Stimulated activated CD8-positive, alpha-beta memory T cell treated with anti-CD3 and anti-CD28 coated beads, Interleukin-12 subunit alpha, Interleukin-12 subunit beta, amount 100 ng/mL, for 24 hours (primary cell): ENCODE measurements around the gene ACSF3.
"Not testable (repeated sequence)": the region's sequence is repeated elsewhere in the genome, so short reads cannot be mapped to it uniquely, and the experiment has no call there.

ENCODE experiments used
- DNase-seq: peaks from one replicate; pipeline ENCODE4 v3.0.0-alpha.2; 2020; ENCODE audit errors: extremely low read depth

Gene ACSF3

GRCh38 chr16:89161763-89162713, 68.4 kb downstream of the ACSF3 start:
- DNase-seq: no peak

DNA sequence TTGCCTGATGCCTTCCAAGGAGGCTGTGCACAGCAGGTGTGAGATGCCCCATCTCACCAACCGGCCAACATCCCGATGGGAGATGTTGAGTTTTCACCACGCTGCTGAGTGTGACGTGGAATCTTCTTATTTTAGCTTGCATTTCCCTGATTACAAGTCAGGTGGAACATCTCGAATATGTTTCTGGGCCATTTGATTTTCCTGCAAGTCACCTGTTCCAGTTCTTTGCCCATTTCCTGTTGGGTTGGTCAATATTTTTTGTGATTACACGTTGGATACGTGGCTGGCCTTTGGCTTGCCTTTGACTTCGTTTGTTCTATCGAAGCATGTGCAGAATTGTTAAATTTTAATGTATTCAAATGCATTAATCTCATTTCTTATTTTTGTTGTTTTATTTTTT, 69.6 kb downstream of the ACSF3 start:
- no peak for DNase-seq

- DNase-seq: no peak
These were observed 70.8 kb downstream of the ACSF3 start for GRCh38 chr16:89164436-89164835.

DNA sequence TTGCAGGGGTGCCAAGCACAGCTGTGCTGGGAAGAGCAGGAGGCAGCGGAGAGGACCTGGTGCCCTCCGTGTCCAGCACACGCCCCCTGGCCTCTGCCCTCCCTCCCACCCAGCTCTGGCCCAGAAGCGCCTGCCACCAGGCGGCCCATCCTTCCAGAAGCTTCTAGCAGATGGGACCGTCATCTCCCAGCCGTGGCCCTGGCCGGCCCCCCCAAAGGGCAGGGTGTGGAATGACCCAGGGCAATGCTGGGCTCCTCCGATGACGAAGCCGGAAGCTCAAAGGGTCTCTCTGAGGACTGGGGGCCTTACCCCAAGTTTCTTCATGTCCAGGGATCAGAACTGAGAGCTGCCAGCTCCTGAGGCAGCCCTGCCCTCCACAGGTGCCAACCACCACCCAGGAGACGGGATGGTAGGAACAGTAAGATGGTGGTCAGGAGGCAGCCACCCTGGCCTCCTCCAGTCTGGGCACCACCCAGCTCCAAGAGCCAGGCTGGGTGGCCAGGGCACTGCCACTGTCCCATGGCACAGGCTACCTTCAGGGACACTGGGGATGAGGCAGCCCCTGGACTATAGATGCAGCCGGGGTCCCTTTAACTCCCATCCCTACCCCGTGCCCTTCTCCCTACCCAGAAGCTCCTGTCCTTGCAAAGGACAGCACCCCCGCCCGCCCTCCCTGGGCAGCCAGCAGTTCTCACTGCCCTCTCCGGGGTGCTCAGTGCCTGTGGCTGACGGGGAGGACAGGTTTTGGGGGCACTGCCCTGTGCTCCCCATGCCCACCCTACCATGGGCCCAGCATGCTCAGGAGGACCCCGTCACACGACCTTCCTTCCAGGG, 71.4 kb downstream of the ACSF3 start:
- DNase-seq: no peak

GRCh38 chr16:89165681-89165979, 72.0 kb downstream of the ACSF3 start:
- DNase-seq: not testable (repeated sequence)

- no peak for DNase-seq
These were observed 73.2 kb downstream of the ACSF3 start for GRCh38 chr16:89166696-89167424.

DNA sequence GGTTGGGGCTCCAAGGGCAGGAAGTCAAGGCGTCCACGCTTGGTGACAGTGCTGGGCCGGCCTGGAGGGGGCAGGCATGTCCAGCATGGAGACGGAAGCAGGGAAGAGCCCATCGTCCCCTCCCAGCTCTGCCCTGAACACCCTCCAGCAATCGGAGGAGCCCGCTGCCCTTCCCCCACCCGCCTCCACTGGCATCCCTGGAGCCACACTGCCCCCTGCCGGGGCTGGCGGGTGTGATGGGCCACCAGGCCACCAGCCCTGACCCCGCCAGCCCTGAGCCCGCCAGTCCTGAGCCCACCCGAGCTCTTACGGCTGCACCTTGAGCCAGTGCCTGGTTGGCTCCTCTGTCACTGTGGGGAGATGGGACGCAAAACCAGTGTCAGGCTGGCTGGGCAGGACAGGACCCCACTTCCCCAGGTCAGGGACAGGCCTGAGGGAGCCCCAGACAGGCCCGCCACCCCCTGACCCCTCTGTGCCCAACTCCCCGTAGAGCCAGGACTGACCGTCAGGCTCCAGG, 73.8 kb downstream of the ACSF3 start:
- peak; percentile 70 for DNase-seq

- no peak for DNase-seq
These were observed 74.9 kb downstream of the ACSF3 start for GRCh38 chr16:89168381-89169189.

GRCh38 chr16:89169778-89170177, 76.1 kb downstream of the ACSF3 start:
- no peak for DNase-seq

DNA sequence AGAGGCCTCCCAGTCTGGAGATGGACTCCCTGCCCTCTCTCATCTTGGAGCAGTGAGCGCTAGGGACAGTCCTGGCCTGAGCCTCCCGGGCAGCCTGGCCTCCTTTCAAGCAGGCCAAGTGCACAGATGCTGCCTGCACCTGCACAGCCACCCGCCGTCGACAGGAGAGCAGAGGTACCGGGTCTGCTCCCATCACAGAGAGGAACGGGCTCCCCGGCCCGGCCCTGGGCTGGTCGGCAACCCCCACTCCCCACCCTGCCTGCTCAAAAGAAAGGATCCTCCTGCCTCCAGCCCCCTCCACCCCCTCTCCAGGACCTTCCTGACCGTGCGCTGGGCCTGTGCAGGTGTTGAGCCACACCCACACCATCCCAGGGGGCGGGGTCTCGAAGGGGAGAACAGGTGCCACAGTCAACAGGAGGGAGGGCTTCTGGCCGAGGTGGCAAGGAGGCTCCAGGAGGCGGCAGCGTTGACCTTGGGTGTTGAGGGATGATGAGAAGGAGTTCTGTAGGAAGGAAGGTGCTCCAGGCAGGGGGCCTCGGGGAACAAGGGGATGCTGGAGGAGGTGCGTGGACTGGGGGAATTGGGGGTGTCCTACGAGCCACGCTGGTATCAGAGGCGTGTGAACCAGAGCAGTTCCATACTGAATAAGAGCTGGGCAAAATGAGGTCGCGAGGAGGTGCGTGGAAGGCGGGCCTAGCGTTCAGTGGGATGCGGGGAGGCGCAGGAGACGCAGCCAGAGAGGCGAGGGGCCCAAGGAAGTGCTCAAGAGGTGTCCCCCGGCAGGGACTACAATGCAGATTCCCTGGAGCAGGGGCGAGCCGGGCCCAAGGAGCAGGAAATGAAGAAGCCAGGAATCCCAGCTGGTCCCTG, 76.9 kb downstream of the ACSF3 start:
- DNase-seq: no peak

- DNase-seq: peak; percentile 83
These were observed 77.8 kb downstream of the ACSF3 start, which contains the start of gene CDH15 for GRCh38 chr16:89171216-89172170. TSS of gene CDH15 (plus strand) at chr16:89171748. CDS start at chr16:89171832, 84 bp downstream.

DNA sequence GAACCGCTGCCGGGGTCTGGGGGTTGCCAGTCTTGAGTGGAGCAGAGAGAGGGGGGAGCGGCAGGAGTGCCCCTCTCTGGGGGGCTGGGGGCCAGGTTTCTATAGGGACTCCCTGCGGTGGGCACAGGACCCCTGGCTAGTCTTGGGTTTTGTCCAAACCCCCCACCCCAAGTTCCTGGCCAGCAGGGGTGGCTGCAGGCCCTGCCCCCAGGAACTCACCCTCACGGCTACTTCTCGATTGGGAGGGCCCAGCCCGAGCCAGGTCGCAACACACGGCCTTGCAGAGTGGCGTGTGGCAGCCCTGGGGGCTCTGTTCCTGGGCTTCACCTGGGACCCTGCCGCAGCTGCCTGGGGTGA, 78.5 kb downstream of the ACSF3 start:
- no peak for DNase-seq

DNA sequence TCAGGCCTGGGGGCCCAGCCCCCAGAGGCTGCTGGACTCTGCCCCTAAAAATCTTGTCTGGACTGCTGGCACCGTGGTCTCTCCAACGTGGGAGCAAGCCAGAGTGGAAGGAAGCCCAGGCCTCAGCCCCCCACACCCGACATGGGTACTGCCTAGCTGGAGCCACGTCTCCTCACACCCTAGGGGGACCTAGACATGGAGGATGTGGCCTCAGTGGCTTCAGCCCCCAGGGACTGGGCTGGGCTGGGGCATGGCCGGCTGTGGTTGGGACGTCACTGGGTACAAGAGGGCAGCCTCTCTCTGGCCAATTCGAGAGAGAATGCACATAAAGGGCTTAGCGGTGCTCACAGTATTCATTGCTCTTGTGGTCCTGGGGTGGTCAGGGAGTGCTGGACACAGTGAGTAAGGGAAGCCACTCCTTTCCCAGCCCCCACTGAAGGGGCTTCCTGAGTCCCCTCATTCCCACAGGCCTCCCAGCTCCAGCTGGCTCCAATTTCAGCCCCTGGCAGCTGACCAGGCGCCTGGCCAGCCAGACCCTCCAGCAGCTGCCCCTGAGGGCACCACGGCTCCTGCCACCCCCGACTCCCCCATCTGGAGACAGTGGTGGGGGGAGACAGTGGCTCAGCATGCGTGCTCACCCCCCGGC, 79.0 kb downstream of the ACSF3 start:
- DNase-seq: no peak

- DNase-seq: no peak
These were observed 79.7 kb downstream of the ACSF3 start for GRCh38 chr16:89173174-89173921.

DNA sequence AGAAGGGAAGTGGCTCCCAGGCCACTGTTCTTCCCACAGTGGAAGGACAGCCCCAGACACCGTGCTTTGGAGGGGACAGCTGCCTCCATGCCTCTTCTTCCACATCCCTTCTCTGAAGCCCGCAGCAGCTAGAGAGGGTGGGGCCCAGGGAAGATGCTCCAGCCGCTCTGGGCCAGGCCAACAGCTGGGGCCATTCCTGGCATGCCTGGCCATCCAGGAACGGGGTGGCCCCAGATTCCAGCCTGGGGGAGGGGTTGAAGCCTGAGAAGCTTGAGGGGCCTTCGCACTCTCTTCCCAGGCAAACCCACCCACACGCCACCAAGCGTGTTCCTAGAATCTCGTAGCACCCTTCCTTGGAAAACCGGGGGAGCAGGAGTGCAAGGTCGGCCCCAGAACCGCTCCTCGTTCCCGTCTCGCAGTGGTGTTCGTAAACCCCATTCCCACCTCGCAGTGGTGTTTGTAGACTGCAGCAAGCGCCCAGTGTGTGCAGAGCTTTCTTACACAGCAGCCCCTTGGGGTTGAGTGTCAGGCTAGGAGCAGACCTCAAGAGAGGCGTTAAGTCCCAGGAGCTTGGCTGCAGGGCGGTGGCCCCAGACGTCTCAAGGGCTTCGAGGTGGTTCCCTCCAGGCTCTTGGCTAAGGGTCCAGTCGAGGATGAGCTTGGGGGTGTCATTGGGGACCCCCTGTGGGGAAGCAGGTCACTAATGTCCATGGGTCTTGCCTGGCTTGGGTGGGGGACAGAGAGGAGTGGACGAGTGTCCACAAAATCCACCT, 80.6 kb downstream of the ACSF3 start:
- DNase-seq: no peak

DNA sequence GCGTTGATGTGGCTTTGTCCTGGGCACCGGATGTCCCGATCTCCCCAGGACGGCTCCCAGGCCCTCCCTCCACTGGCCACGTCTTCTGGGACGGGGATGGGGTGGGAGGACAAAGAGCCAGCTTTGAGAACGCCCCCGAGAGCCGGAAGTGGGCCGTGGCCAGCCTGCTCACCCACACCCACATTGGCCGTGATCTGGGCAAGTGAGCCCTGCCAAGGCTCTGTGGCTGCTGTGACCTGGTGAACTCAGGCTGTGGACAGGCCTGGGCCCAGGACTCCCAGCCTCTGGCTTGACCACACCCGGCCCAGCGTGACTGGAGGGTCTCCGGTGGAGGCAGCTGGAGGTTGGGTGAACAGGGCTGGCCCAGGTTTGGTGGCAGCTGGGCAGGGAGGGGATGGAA, 81.2 kb downstream of the ACSF3 start:
- DNase-seq: no peak
